GM10266 (cell line): Measurements from ENCODE around the gene TAAR1.

Source experiments
- DNase-seq: peaks from one replicate; pipeline ENCODE4 v3.0.0; 2012; ENCODE audit errors: extremely low spot score
- TF ChIP-seq, protein P1 (sequence below): IDR thresholded peaks from 2 replicates; pipeline ENCODE4 v1.5.1; 2012; ENCODE audit warnings: mild to moderate bottlenecking, low read depth; ENCODE audit not compliant: control insufficient read depth, insufficient read depth; ENCODE audit errors: missing control alignments

TAAR1 gene

DNA sequence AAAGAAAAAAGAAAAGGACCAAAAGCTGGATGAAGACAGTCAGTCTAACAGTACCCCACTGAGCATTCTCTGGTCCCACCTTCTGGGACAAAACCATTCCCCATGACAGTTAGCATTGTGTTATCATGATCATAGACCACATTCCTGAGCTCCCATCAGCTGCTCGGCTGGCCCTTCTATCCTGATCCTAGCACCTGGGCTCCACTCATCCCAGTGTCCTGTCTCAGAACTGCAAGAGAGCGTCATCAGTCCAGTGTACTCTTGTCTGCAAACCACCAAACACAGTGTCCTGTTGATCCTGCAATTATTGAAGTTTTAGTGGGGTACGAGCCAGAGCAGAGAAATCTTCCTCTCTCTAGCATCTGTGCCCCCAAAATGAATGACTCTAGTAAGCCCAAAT, 16.0 kb upstream of the TAAR1 start:
- TF ChIP-seq, protein P1, sequence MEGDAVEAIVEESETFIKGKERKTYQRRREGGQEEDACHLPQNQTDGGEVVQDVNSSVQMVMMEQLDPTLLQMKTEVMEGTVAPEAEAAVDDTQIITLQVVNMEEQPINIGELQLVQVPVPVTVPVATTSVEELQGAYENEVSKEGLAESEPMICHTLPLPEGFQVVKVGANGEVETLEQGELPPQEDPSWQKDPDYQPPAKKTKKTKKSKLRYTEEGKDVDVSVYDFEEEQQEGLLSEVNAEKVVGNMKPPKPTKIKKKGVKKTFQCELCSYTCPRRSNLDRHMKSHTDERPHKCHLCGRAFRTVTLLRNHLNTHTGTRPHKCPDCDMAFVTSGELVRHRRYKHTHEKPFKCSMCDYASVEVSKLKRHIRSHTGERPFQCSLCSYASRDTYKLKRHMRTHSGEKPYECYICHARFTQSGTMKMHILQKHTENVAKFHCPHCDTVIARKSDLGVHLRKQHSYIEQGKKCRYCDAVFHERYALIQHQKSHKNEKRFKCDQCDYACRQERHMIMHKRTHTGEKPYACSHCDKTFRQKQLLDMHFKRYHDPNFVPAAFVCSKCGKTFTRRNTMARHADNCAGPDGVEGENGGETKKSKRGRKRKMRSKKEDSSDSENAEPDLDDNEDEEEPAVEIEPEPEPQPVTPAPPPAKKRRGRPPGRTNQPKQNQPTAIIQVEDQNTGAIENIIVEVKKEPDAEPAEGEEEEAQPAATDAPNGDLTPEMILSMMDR, result no peak
- DNase-seq, result no peak

DNA sequence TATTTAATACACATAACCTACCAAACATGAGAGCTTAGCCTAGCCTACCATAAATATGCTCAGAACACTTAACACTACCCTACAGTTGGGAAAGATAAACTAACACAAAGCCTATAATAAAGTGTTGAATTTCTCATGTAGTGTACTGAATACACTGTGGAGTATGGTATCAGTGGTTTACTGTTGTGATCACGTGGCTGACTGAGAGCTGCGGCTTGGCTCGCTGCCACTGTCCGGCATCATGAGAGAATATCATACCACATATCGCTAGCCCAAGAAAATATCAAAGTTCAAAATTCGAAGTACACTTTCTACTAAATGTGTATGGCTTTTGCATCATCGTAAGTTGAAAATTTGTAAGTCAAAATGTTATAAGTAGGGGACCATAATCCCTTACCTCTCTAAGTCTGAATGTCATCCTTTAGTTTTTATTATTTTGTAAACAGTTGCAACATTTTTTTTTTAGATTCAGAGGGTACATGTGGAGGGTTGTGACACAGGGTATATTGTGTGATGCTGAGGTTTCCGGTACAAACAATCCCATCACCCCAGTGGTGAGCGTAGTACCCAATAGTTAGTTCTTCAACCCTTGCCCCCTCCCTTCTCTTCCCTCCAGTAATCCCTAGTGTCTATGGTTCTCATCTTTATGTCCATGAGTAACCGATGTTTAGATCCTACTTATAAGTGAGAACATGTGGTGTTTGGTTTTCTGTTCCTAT, 14.6 kb upstream of the TAAR1 start:
- TF ChIP-seq, protein P1, result no peak
- no peak for DNase-seq

DNA sequence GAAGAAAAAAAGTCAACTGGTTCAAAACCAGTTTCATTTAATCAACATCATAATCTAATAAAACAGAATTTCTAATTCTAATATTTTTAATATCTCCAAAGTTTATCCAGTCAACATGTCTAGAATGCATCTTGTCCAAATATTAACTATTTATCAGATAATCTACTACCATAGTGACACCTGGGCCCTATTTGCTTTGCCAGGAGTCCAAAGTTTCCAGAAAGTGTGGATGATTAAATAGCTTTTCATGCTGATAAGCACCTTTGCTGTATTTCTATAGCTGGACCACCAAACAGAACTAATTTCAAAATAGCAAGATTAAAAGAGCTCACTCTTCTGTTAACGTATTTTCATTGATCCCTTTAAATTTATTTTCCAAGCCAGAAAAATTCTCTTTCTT, 12.3 kb upstream of the TAAR1 start:
- TF ChIP-seq, protein P1, result no peak
- DNase-seq, result no peak

DNA sequence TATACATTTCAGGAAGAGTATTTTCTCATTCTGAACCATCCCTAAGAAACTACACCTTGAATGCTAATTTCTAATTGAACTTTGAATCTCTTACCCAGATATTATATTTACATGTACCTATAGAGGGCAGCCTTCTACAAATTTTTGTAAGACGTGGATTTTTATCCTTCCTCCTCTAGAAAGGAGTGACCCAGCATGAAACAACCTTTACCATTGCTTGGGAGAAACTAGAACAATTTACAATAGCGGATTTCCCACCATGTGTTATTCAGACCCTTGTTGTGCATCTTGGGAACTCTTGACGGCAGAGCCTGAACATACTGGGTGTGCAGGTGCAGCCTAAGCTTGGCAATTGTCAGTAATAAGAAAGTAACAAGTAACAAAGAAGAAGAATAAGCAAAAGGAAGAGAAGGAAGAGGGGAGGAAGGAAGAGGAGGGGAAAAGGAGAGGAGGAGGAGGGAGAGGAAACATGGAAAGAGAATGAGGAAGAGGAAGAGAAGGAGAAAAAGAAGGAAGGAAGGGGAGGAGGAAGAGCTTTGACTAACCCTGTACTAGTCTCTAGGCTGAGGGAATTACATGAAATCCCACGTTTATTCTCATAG, 10.8 kb upstream of the TAAR1 start:
- peak; percentile 27 for DNase-seq
- TF ChIP-seq, protein P1, result no peak

DNA sequence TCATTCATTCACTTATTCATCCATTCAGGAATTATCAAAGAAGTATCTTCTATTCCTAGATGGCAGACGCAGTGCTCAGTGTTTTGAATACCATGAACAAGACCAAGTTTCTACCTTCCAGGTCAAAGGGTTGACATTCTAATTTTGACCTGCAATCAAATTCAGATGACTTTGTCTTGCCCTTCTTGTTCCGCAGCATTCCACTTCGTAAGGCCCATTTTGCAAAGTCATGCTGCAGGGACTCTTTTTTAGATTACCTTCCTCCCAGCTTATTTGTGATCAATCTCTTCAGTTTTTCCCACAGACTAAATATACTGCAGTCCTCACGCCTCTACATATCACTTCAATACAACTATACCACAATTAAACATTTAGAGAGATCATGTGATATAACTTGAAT, 7.1 kb upstream of the TAAR1 start:
- no peak for DNase-seq
- TF ChIP-seq, protein P1, result no peak

DNA sequence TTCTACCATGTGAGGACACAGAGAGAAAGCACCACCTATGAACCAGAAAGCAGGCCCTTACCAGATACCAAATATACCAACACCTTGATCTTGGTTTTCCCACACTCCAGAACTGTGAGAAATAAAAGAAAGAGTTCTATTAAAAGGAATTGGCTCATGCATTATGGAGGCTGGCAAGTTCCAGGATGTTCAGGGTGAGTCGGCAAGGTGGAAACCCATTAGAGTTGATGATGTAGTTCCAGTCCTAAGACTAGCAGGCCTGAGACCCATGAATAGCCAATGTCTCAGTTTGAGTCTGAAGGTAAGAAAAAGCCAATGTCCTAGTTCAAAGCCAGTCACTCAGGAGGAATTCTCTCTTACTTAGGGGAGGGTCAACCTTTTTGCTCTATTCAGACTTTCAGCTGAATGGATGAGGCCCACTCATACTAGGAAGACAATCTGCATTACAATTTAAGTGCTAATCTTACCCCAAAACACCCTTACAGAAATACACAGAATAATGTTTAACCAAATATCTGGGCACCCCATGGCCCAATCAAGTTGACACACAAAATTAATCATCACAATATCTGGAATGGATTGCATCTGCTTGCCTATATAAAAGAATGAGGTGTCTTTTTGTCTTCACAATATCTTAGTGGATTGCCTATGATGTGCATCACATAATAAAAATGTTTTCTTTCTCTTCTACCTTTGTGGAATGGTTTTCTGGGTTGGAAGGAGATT, 5.5 kb upstream of the TAAR1 start:
- no peak for DNase-seq
- TF ChIP-seq, protein P1, result no peak

DNA sequence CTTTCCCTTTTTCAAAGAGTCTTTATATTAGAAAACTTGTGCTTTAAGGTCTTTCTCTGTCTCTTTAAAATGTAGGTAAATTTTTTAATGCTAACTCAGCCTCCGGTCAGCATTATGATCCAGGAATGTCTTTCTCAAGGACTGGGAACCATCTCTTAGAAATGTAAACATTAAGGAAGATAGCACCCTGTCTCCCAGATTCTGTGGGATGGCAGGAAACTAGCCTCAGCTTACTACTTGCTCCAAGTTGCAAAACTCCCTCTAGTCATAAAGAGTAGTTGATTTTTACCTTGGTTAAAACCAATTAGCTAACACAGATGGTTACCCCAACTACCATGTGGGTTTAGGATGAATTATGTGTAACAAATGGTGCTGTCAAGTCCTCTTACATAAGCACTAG, 4.7 kb upstream of the TAAR1 start:
- TF ChIP-seq, protein P1, result no peak
- DNase-seq, result no peak
